H1 (cell line): ENCODE results near the gene MARK4. TPM values are rescaled to one million over a fixed set of nuclear protein-coding genes. Genes with fewer than 3 reads are reported as not detected.

ENCODE experiments used
- polyA plus RNA-seq, 7 experiments: library from polyadenylated mRNA; depleted of rRNA in 3 of 7; stranded (reverse) in 5 of 7; unstranded in 2 of 7; fragments of >200 nt in 5 of 7; fragments of 200-250 nt in 2 of 7; gene quantifications; 1 replicate in 5 of 7; 2 replicates in 1 of 7; 4 replicates in 1 of 7; pipeline versions ENCODE4 v1.2.1 to v1.2.3, GENCODE V29; 2011 to 2013; ENCODE audit warnings: missing spikeins in 2 of 7, mixed read lengths in 2 of 7
- total RNA-seq: library from RNA; stranded (reverse); fragmentation: NEBNext Ultra II Directional; extraction: Animal tissue kit (Norgen Biotek cat#: 25700); gene quantifications from 2 replicates; pipeline ENCODE4 v1.2.1, GENCODE V29; 2021

MARK4 gene
- total and polyA plus RNA-seq, 2 of the 8 experiments (the other 6 are each of a cell fraction or from before 2014, with no cell fraction given), result 12.3 to 49.8 TPM

Other genes starting within 250 kb of the MARK4 start
- gene RELB, start 249.8 kb upstream of the MARK4 start, total RNA-seq, result 12.5 and 13.1 TPM in 2 replicates
- gene RELB, start 249.8 kb upstream of the MARK4 start, polyA plus RNA-seq (2011; rRNA removed), result 10.0 and 12.6 TPM in 2 replicates
- gene CLASRP, start 212.2 kb upstream of the MARK4 start, total RNA-seq, result 63.4 and 71.7 TPM in 2 replicates
- gene CLASRP, start 212.2 kb upstream of the MARK4 start, polyA plus RNA-seq (2011; rRNA removed), result 22.3 and 25.8 TPM in 2 replicates
- gene ZNF296, start 174.8 kb upstream of the MARK4 start, total RNA-seq, result 6.8 and 7.5 TPM in 2 replicates
- gene ZNF296, start 174.8 kb upstream of the MARK4 start, polyA plus RNA-seq (2011; rRNA removed), result 2.7 and 6.4 TPM in 2 replicates
- gene GEMIN7, start 172.0 kb upstream of the MARK4 start, total RNA-seq, result 48.0 and 48.5 TPM in 2 replicates
- gene GEMIN7, start 172.0 kb upstream of the MARK4 start, polyA plus RNA-seq (2011; rRNA removed), result 91.6 and 113 TPM in 2 replicates
- 25.7 and 27.0 TPM in 2 replicates for gene PPP1R37, start 158.1 kb upstream of the MARK4 start, total RNA-seq
- gene PPP1R37, start 158.1 kb upstream of the MARK4 start, polyA plus RNA-seq (2011; rRNA removed), result 14.6 and 22.5 TPM in 2 replicates
- gene NKPD1, start 90.3 kb upstream of the MARK4 start, total RNA-seq, result 0.38 and 0.39 TPM in 2 replicates
- 0.30 and 0.55 TPM in 2 replicates for gene NKPD1, start 90.3 kb upstream of the MARK4 start, polyA plus RNA-seq (2011; rRNA removed)
- 30.5 and 31.8 TPM in 2 replicates for gene TRAPPC6A, start 73.0 kb upstream of the MARK4 start, total RNA-seq
- gene TRAPPC6A, start 73.0 kb upstream of the MARK4 start, polyA plus RNA-seq (2011; rRNA removed), result 130 and 144 TPM in 2 replicates
- gene BLOC1S3, start 72.5 kb upstream of the MARK4 start, total RNA-seq, result 6.0 and 8.0 TPM in 2 replicates
- gene BLOC1S3, start 72.5 kb upstream of the MARK4 start, polyA plus RNA-seq (2011; rRNA removed), result 6.1 and 7.6 TPM in 2 replicates
- gene EXOC3L2, start 5.9 kb upstream of the MARK4 start, total RNA-seq, result 1.5 and 1.6 TPM in 2 replicates
- 1.4 and 3.4 TPM in 2 replicates for gene EXOC3L2, start 5.9 kb upstream of the MARK4 start, polyA plus RNA-seq (2011; rRNA removed)
- gene CKM, start 71.6 kb downstream of the MARK4 start, total RNA-seq, result not detected in 2 replicates
- 0.08 and 0.09 TPM in 2 replicates for gene CKM, start 71.6 kb downstream of the MARK4 start, polyA plus RNA-seq (2011; rRNA removed)
- gene KLC3, start 89.5 kb downstream of the MARK4 start, total RNA-seq, result 2.8 and 3.2 TPM in 2 replicates
- 1.3 and 2.4 TPM in 2 replicates for gene KLC3, start 89.5 kb downstream of the MARK4 start, polyA plus RNA-seq (2011; rRNA removed)
- 93.4 and 107 TPM in 2 replicates for gene ERCC2, start 119.3 kb downstream of the MARK4 start, total RNA-seq
- gene ERCC2, start 119.3 kb downstream of the MARK4 start, polyA plus RNA-seq (2011; rRNA removed), result 117 and 197 TPM in 2 replicates
- gene PPP1R13L, start 153.8 kb downstream of the MARK4 start, total RNA-seq, result 15.3 and 18.4 TPM in 2 replicates
- gene PPP1R13L, start 153.8 kb downstream of the MARK4 start, polyA plus RNA-seq (2011; rRNA removed), result 9.1 and 20.4 TPM in 2 replicates
- 34.8 and 38.0 TPM in 2 replicates for gene POLR1G, start 155.4 kb downstream of the MARK4 start, total RNA-seq
- gene POLR1G, start 155.4 kb downstream of the MARK4 start, polyA plus RNA-seq (2011; rRNA removed), result 16.8 and 18.4 TPM in 2 replicates
- gene ERCC1, start 172.6 kb downstream of the MARK4 start, total RNA-seq, result 44.7 and 46.4 TPM in 2 replicates
- gene ERCC1, start 172.6 kb downstream of the MARK4 start, polyA plus RNA-seq (2011; rRNA removed), result 94.2 and 112 TPM in 2 replicates
- 1.3 and 2.7 TPM in 2 replicates for gene FOSB, start 216.7 kb downstream of the MARK4 start, total RNA-seq
- gene FOSB, start 216.7 kb downstream of the MARK4 start, polyA plus RNA-seq (2011; rRNA removed), result 0.44 and 1.2 TPM in 2 replicates
- gene RTN2, start 245.8 kb downstream of the MARK4 start, total RNA-seq, result 21.1 and 21.6 TPM in 2 replicates
- 21.0 and 33.5 TPM in 2 replicates for gene RTN2, start 245.8 kb downstream of the MARK4 start, polyA plus RNA-seq (2011; rRNA removed)
- gene PPM1N, start 247.2 kb downstream of the MARK4 start, total RNA-seq, result 11.0 and 12.2 TPM in 2 replicates
- 14.4 and 17.5 TPM in 2 replicates for gene PPM1N, start 247.2 kb downstream of the MARK4 start, polyA plus RNA-seq (2011; rRNA removed)